Thyroid gland (tissue), 4 donors: ENCODE measurements around the gene UPK1A. TPM values are rescaled to one million over a fixed set of nuclear protein-coding genes. Genes with fewer than 3 reads are reported as not detected.

Experiments
- DNase-seq, 2 donors: peaks; one replicate each; pipeline ENCODE4 v3.0.0-alpha.2; 2019
- H3K27ac ChIP-seq, 3 donors: fragments of 200-600 bp; sonication (generic); 1 replicate in 2 of 3; 2 replicates in 1 of 3; pipeline ENCODE4 v1.5.1; 2016 to 2019; ENCODE audit warnings: mild to moderate bottlenecking in 1 of 3, moderate library complexity in 1 of 3
- H3K27me3 ChIP-seq: fragments of 200-600 bp; sonication (generic); one replicate; pipeline ENCODE4 v1.5.1; 2019
- H3K36me3 ChIP-seq, 2 donors: fragments of 200-600 bp; sonication (generic); one replicate each; pipeline ENCODE4 v1.5.1; 2016 to 2019
- H3K4me1 ChIP-seq, 2 donors: fragments of 200-600 bp; sonication (generic); one replicate each; pipeline ENCODE4 v1.5.1; 2017 to 2019
- H3K4me3 ChIP-seq, 3 donors: fragments of 200-600 bp; sonication (generic); replicated peaks in 1 of 3; 1 replicate in 2 of 3; 2 replicates in 1 of 3; pipeline ENCODE4 v1.5.1; 2016; ENCODE audit warnings: mild to moderate bottlenecking in 1 of 3
- H3K9me3 ChIP-seq: fragments of 200-600 bp; sonication (generic); one replicate; pipeline ENCODE4 v1.5.1; 2017
- CTCF ChIP-seq, 6 experiments: fragments of 200-600 bp in 3 of 6; fragments of 450-650 bp in 3 of 6; sonication (generic) in 3 of 6; IDR thresholded peaks; one replicate each; pipeline ENCODE4 v1.5.1; 2016 to 2019; ENCODE audit warnings: antibody characterized with exemption in 6 of 6, mild to moderate bottlenecking in 2 of 6, inconsistent platforms in 1 of 6, moderate library complexity in 1 of 6
- POLR2A ChIP-seq, 2 donors: fragments of 450-650 bp; IDR thresholded peaks; one replicate each; pipeline ENCODE4 v1.6.1; 2017; ENCODE audit warnings: antibody characterized with exemption in 2 of 2, mild to moderate bottlenecking in 2 of 2, moderate library complexity in 1 of 2
- WGBS, 2 donors: methylation state at CpG; one replicate each; pipeline ENCODE4 v1.1.5; 2017; 5-methylcytosine and 5-hydroxymethylcytosine counted together
- intact Hi-C: fragments of 100-400 bp; cut with DNase I; formaldehyde crosslinking; loops from one replicate; pipeline ENCODE4 v1.15.1; 2023
- total RNA-seq, 4 donors: library from RNA; depleted of rRNA; stranded (reverse); fragments of >200 nt; gene quantifications; one replicate each; pipeline ENCODE4 v1.2.3, GENCODE V29; 2016

UPK1A gene
- total RNA-seq, 4 donors from 2014 or later, result not detected

- no peak for DNase-seq
- Histone ChIP-seq H3K27me3 (no peaks in the 10 kb centered on the region), H3K27ac (no peak overlapping the region), H3K9me3 (no peaks in the 10 kb centered on the region), H3K4me1 (peaks cover 10% of the 10 kb centered on the region in 2 donors), H3K4me3 (no peak overlapping the region), H3K36me3 (no peaks in the 10 kb centered on the region)
- WGBS, 2 donors, result 78 to 80% methylated on average over 11 of the region's 11 CpGs
- intact Hi-C loops, result no loop called here
- TF ChIP-seq POLR2A (IDR thresholded peaks at IDR 0.05), result no peak
- no peak for TF ChIP-seq CTCF (IDR thresholded peaks at IDR 0.05)
Observed at GRCh38 chr19:35712567-35713505, 46.5 kb downstream of the UPK1A start.

- TF ChIP-seq POLR2A (IDR thresholded peaks at IDR 0.05) (no peak), CTCF (IDR thresholded peaks at IDR 0.05) (no peak)
- Histone ChIP-seq H3K4me1 (peaks cover 10% of the 10 kb centered on the region in 2 donors), H3K27me3 (no peaks in the 10 kb centered on the region), H3K27ac (no peak overlapping the region), H3K36me3 (no peaks in the 10 kb centered on the region), H3K4me3 (no peak overlapping the region), H3K9me3 (no peaks in the 10 kb centered on the region)
- WGBS, 2 donors, result 81 to 84% methylated on average over 2 of the region's 2 CpGs
- intact Hi-C loops, result no loop called here
- no peak for DNase-seq
Observed at GRCh38 chr19:35713506-35713850, 47.2 kb downstream of the UPK1A start.

- no peak overlapping the region for H3K4me3 ChIP-seq
- H3K27ac ChIP-seq, result no peak overlapping the region
- DNase-seq, result no peak
- H3K36me3 ChIP-seq, result no peaks in the 10 kb centered on the region
- peaks cover 14 to 15% of the 10 kb centered on the region in 2 donors for H3K4me1 ChIP-seq
- WGBS, 2 donors, result 82 to 83% methylated on average over 12 of the region's 12 CpGs
- H3K9me3 ChIP-seq, result no peaks in the 10 kb centered on the region
- no peaks in the 10 kb centered on the region for H3K27me3 ChIP-seq
- no peak for TF ChIP-seq POLR2A (IDR thresholded peaks at IDR 0.05)
- no peak for TF ChIP-seq CTCF (IDR thresholded peaks at IDR 0.05)
- intact Hi-C loops, result no loop called here
Observed at GRCh38 chr19:35713904-35714495, 47.7 kb downstream of the UPK1A start.

GRCh38 chr19:35714601-35715354, 48.5 kb downstream of the UPK1A start:
- no peaks in the 10 kb centered on the region for H3K9me3 ChIP-seq
- TF ChIP-seq CTCF (IDR thresholded peaks at IDR 0.05) (no peak), POLR2A (IDR thresholded peaks at IDR 0.05) (no peak)
- WGBS, 2 donors, result 76 to 77% methylated on average over 14 of the region's 14 CpGs
- peaks cover 18 to 22% of the 10 kb centered on the region in 2 donors for H3K4me1 ChIP-seq
- DNase-seq, result no peak
- H3K36me3 ChIP-seq, result no peaks in the 10 kb centered on the region
- intact Hi-C loops, result loop anchor here (5.0 kb wide), 1 partner anchor 167 kb away; the partner anchor contains the start of gene TMEM147
- H3K4me3 ChIP-seq, result no peak overlapping the region
- no peaks in the 10 kb centered on the region for H3K27me3 ChIP-seq
- no peak overlapping the region for H3K27ac ChIP-seq
